Esophagus squamous epithelium (tissue), 4 donors: ENCODE measurements around the gene MAML3.

Source experiments
- CTCF ChIP-seq, 6 experiments: fragments of 450-650 bp in 4 of 6; fragments of 200-600 bp in 2 of 6; sonication (generic) in 2 of 6; IDR thresholded peaks; one replicate each; pipeline ENCODE4 v1.5.1; 2016 to 2019; ENCODE audit warnings: antibody characterized with exemption in 6 of 6, mild to moderate bottlenecking in 4 of 6, moderate library complexity in 4 of 6
- POLR2A ChIP-seq, 4 donors: fragments of 450-650 bp; IDR thresholded peaks; one replicate each; pipeline ENCODE4 v1.6.1; 2017; ENCODE audit warnings: antibody characterized with exemption in 4 of 4, mild to moderate bottlenecking in 4 of 4, moderate library complexity in 3 of 4

- TF ChIP-seq POLR2A (IDR thresholded peaks at IDR 0.05), result no peak
- no peak for TF ChIP-seq CTCF (IDR thresholded peaks at IDR 0.05)
Measured at GRCh38 chr4:139869810-139870209, 284.2 kb downstream of the MAML3 start.
